ENCODE data around the gene KMT2C. TPM values are rescaled to one million over a fixed set of nuclear protein-coding genes. Genes with fewer than 3 reads are reported as not detected.
"Not testable (repeated sequence)": the region's sequence is repeated elsewhere in the genome, so short reads cannot be mapped to it uniquely, and the experiment has no call there.

KMT2C gene
- total RNA-seq, 1 donor from 2014 or later, result 52.0 TPM

DNA sequence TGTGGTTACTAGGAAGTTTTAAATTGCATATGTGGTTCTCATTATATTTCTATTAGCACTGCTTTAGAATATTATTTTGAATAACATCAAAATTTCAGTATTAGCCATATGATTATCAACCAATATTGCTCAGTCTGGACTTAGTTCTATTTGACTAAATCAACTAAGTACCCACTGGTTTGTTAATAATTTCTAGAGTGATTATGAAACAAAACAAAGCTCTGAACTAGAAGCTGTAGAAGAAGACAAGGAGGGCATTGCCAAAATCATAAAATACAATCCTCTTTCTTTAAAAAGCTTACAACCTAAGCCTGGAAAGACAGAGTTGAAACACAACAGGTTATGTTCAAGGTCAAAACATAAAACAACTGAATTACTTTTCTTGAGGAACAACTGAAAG lies 204.7 kb downstream of the KMT2C start:
- Mint-ChIP-seq H3K27me3 (ENCODE audit: low read depth) (no peaks in the 10 kb centered on the region), H3K36me3 (ENCODE audit: low read depth) (peaks cover 16% of the 10 kb centered on the region), H3K4me1 (ENCODE audit: low read depth) (peaks cover 6% of the 10 kb centered on the region)

DNA sequence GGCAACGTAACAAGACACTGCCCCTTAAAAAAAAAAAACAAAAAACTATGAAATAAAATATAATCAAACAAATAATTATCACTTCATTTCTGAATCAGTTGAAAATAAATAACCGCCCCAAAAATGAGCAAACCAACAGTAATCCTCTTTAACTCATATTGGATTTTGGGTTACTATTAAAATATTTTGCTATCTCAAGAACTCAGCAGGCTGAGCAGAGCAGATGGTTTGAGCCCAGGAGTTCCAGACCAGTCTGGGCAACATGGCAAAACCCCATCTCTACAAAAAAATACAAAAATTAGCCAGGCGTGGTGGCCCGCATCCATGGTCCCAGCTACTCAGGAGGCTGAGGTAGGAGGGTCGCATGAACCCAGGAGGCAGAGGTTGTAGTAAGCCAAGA lies 216.2 kb downstream of the KMT2C start:
- not testable (repeated sequence) for DNase-seq (ENCODE audit: low spot score); H3K27ac Mint-ChIP-seq (ENCODE audit: unreplicated experiment); H3K4me3 Mint-ChIP-seq (ENCODE audit: unreplicated experiment); H3K9me3 Mint-ChIP-seq (ENCODE audit: low read depth); H3K4me1 Mint-ChIP-seq (ENCODE audit: low read depth); H3K27me3 Mint-ChIP-seq (ENCODE audit: low read depth)
- peaks cover 21% of the 10 kb centered on the region for H3K36me3 Mint-ChIP-seq (ENCODE audit: low read depth)

More for the DNA sequence above, 204.7 kb downstream of the KMT2C start:
- Mint-ChIP-seq H3K9me3 (ENCODE audit: low read depth) (no peaks in the 10 kb centered on the region), H3K4me3 (ENCODE audit: unreplicated experiment) (no peak overlapping the region), H3K27ac (ENCODE audit: unreplicated experiment) (no peak overlapping the region)
- TF ChIP-seq, protein P1, sequence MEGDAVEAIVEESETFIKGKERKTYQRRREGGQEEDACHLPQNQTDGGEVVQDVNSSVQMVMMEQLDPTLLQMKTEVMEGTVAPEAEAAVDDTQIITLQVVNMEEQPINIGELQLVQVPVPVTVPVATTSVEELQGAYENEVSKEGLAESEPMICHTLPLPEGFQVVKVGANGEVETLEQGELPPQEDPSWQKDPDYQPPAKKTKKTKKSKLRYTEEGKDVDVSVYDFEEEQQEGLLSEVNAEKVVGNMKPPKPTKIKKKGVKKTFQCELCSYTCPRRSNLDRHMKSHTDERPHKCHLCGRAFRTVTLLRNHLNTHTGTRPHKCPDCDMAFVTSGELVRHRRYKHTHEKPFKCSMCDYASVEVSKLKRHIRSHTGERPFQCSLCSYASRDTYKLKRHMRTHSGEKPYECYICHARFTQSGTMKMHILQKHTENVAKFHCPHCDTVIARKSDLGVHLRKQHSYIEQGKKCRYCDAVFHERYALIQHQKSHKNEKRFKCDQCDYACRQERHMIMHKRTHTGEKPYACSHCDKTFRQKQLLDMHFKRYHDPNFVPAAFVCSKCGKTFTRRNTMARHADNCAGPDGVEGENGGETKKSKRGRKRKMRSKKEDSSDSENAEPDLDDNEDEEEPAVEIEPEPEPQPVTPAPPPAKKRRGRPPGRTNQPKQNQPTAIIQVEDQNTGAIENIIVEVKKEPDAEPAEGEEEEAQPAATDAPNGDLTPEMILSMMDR (IDR thresholded peaks at IDR 0.05), result no peak
- no peak for DNase-seq (ENCODE audit: low spot score)

DNA sequence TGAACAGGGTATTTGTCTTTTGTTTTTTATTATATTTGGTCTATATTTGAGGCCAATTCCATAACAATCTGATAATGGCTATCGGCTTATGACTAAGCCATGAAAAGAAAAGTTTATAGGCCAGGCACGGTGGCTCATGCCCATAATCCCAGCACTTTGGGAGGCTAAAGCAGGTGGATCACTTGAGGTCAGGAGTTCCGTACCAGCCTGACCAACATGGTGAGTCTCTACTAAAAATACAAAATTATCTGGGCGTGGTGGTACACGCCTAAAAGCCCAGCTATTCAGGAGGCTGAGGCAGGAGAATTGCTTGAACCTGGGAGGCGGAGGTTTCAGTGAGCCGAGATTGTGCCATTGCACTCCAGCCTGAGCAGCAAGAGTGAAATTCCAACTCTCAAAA lies 227.0 kb downstream of the KMT2C start:
- H3K4me3 Mint-ChIP-seq (ENCODE audit: unreplicated experiment); DNase-seq (ENCODE audit: low spot score); H3K27me3 Mint-ChIP-seq (ENCODE audit: low read depth); H3K4me1 Mint-ChIP-seq (ENCODE audit: low read depth); H3K9me3 Mint-ChIP-seq (ENCODE audit: low read depth); H3K27ac Mint-ChIP-seq (ENCODE audit: unreplicated experiment): not testable (repeated sequence)
- peaks cover 23% of the 10 kb centered on the region for H3K36me3 Mint-ChIP-seq (ENCODE audit: low read depth)

DNA sequence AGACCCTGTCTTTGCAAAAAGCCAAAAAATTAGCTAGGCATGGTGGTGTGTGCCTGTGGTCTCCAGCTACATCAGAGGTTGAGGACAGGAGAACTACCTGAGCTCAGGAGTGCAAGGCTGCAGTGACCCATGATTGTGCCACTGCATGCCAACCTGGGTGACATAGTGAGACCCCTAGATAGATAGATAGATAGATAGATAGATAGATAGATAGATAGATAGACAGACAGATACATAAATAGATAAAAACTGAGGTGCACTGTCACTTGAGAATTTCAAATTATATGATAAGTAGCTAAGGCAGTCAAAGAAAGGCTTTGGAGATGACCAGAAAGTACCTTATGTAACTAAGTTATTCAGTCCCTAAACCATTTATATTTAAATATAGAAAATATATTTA lies 231.4 kb downstream of the KMT2C start:
- H3K27me3 Mint-ChIP-seq (ENCODE audit: low read depth); H3K27ac Mint-ChIP-seq (ENCODE audit: unreplicated experiment); DNase-seq (ENCODE audit: low spot score); H3K9me3 Mint-ChIP-seq (ENCODE audit: low read depth); H3K4me3 Mint-ChIP-seq (ENCODE audit: unreplicated experiment): not testable (repeated sequence)
- Mint-ChIP-seq H3K36me3 (ENCODE audit: low read depth) (peaks cover 13% of the 10 kb centered on the region), H3K4me1 (ENCODE audit: low read depth) (peaks cover 21% of the 10 kb centered on the region)

DNA sequence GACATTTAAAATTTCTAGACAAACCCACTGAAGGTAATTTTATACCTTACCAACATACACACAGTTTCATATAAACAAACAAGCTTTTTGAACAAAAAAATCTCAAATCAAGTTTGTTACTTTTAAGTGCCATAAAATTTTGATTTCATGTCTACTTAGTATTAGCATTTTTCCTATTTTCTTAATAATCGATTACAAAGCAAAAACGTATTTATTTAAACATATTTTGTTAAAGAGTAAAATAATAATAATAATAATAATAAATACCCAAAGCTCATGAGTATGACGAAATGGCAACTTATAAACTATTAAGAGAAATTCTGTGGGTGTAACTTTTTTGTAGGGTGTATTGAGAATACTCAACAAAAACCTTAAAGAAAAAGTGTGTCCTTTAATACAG lies 232.7 kb downstream of the KMT2C start:
- Mint-ChIP-seq H3K36me3 (ENCODE audit: low read depth) (peaks cover 18% of the 10 kb centered on the region), H3K4me1 (ENCODE audit: low read depth) (peaks cover 21% of the 10 kb centered on the region), H3K27ac (ENCODE audit: unreplicated experiment) (no peak overlapping the region), H3K4me3 (ENCODE audit: unreplicated experiment) (no peak overlapping the region), H3K9me3 (ENCODE audit: low read depth) (no peaks in the 10 kb centered on the region), H3K27me3 (ENCODE audit: low read depth) (no peaks in the 10 kb centered on the region)
- no peak for DNase-seq (ENCODE audit: low spot score)
- TF ChIP-seq, protein P1 (IDR thresholded peaks at IDR 0.05), result no peak

DNA sequence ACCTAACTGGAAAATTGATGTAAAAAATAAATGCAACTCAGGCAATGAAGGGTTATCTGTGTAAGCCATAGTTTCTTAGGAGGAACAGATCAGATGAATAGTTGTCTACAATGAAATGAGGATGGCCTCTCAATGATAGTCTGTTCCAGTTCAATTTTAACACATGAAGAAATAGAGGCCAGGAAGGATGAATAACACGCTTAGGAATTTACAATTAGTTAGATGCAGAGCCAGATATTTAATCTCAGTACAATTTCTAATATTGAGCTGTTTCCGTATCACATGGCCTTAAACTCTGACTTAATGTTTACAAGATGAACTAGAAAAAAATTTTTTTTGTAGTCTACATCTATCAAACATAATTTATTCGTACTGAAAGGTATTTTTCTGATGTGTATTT lies 233.7 kb downstream of the KMT2C start:
- peak overlapping the region; percentile 1 for H3K27ac Mint-ChIP-seq (ENCODE audit: unreplicated experiment)
- H3K9me3 Mint-ChIP-seq (ENCODE audit: low read depth), result no peaks in the 10 kb centered on the region
- no peak for DNase-seq (ENCODE audit: low spot score)

DNA sequence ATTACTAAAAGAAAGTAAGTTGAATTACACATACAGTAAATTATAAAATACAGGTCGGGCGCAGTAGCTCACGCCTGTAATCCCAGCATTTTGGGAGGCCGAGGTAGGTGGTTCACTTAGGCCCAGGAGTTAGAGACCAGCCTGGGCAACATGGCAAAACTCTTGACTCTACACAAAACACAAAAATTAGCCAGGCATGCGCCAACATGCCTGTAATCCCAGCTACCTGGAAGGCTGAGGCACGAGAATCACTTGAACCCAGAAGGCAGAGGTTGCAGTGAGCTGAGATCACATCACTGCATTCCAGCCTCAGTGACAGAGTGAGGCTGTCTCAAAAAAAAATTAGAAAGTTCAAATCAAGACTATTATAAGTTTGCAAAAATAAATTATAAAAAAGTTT lies 235.4 kb downstream of the KMT2C start:
- TF ChIP-seq, protein P1 (IDR thresholded peaks at IDR 0.05), result no peak
- Mint-ChIP-seq H3K4me1 (ENCODE audit: low read depth) (peaks cover 21% of the 10 kb centered on the region), H3K27ac (ENCODE audit: unreplicated experiment) (no peak overlapping the region), H3K4me3 (ENCODE audit: unreplicated experiment) (no peak overlapping the region), H3K36me3 (ENCODE audit: low read depth) (peaks cover 29% of the 10 kb centered on the region), H3K27me3 (ENCODE audit: low read depth) (no peaks in the 10 kb centered on the region), H3K9me3 (ENCODE audit: low read depth) (no peaks in the 10 kb centered on the region)
- no peak for DNase-seq (ENCODE audit: low spot score)

More for the DNA sequence above, 233.7 kb downstream of the KMT2C start:
- Mint-ChIP-seq H3K4me1 (ENCODE audit: low read depth) (peaks cover 21% of the 10 kb centered on the region), H3K27me3 (ENCODE audit: low read depth) (no peaks in the 10 kb centered on the region), H3K36me3 (ENCODE audit: low read depth) (peaks cover 22% of the 10 kb centered on the region), H3K4me3 (ENCODE audit: unreplicated experiment) (no peak overlapping the region)
- TF ChIP-seq, protein P1 (IDR thresholded peaks at IDR 0.05), result no peak

All from chondrocyte (in vitro differentiated cells).